GM18868 (cell line): ENCODE measurements around the gene LHPP.
A peak's percentile ranks its signal among the peaks of the same experiment; 100 is the strongest.

ENCODE experiments used
- ATAC-seq: cut with Tn5 transposase; IDR thresholded peaks from one replicate; pipeline ENCODE4 v1.9.1; 2021; ENCODE audit warnings: mild to moderate bottlenecking, moderate library complexity; ENCODE audit not compliant: unreplicated experiment

Gene LHPP

DNA sequence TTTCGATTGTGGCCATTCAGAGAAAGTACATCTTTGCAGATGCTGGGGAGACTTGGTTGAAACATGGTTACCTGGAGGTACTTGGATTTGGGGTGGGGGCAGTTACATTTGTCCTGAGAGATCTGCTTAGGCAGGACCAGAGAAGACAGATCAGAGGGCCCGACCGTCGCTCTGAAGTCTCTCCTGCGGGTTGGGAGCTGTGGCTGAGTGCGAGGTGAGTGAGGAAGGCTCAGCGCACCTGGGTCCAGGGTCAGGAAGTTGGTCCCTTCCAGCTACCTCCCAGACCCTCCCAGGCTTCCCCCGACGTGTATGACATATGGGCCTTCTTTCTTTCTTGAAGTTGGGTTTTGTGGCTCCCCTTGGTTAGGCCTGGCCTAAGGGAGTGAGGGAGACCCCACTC, 56.3 kb downstream of the LHPP start:
- no peak for ATAC-seq

DNA sequence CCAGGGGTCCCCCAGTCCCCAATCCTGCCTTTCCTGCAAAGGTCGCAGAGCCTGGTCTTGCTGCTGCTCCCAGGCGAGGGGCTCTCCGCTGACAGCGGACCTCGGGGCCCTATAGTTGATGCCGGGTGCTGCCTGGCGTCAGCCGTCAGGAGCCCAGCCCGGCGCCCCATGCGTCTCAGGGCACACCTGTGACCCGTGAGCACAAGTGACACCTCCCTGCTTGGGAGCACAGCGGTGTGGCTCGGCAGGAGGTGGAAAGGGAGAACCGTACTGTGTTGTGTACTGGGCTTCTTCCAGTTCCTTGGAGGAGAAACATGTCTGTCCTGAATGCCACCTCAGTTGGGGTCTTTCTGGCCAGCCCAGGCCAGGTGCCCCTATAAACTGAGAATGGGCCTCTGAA, 56.7 kb downstream of the LHPP start:
- no peak for ATAC-seq

DNA sequence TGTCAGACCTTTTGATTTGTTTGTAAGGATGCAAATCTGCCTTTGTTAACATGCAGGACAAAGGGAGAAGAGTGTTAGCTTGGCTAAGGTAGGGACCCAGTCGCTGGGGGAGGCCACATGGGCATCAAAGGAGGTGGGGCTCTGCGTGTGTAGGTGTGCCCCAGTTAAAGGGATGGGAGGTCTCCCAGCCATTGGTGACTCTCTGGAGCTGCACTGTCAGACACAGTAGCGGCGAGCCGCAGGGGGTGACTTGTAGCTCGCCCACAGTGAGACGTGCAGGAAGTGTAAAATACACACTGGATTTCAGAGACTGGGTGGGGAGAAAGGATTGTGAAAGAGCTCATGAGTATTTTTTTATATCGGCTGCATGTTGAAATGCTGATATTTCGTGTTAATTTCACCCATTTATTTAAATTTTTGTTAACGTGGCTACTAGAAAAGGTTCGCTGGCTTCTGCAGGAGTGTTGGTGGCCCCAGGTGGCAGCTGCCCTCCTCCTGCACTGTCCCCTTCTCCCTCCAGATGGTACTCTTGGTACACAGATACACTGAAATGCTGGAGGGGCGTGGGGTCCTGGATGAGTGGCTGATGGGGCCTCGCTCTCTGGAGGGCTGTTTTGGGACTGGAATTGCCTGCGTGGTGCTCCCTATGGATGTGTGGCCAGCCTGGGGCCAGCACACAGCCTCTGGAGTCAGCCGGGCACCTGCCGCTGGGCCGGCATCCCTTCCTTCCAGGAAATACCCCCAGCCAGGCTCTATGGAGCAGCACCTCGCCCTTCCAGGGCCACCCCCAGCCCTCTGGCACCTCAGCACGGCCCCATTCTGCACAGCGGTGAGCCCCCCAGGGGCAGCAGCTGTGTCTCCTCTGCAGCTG, 59.2 kb downstream of the LHPP start:
- no peak for ATAC-seq

DNA sequence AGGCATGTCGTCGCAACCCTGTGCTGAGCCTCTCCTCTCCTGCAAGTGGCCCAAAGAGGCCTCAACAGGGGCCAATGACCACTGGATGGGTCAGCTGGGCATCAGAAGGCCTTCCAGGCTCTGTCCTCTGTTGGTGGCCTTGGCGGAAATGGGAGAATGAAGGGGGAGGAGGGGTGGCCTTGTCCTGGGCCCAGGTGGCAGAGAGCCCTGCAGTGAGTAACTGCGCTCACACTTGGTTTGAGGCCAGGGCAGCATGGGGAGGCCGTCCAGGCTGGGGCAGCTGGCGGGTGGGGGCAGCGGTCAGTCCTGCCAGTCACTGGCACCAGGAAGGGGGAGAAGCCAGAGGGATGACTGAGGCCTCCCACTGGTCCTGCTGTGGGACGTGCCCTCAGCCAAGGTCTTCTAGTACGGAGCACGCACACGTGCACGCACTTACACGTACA, 59.8 kb downstream of the LHPP start:
- no peak for ATAC-seq

DNA sequence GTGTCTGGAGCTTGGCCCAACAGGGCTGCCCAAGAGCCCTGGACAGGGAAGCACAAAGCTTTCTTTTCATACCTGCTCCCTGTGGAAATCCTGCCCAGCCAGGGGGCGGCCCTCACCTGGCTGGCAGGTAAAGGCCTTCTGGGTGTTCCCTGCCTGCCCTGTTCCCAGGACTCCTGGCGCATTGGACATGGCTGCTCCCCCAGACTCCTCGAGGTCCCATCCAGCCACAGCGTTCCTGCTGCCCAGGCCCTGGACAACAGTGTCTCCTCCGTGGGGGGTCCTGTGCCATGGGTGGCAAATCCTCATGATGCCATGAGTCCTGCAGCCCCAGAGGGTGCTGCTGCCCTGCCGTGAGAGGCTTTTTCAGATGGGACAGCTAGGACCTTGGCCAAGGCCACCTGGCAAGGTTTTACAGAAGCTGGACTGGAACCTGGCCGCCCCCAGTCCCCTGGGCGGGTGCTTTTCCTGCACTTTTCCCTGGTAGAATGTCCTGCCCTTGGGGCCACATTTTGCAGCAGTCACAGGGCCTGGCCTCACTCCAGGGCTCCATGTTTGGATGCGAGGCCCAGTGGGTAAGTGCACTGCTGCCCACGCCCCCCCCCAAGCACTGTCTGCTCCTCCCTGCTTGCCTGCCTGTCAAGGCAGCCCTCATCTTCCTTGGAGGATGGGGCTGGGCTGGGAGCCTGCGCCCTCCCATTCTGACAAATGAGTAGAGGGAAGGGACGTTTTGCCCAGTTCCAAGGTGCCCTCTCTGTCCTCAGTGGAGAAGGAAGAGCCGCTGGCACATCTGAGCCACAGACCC, 60.7 kb downstream of the LHPP start:
- ATAC-seq = no peak

DNA sequence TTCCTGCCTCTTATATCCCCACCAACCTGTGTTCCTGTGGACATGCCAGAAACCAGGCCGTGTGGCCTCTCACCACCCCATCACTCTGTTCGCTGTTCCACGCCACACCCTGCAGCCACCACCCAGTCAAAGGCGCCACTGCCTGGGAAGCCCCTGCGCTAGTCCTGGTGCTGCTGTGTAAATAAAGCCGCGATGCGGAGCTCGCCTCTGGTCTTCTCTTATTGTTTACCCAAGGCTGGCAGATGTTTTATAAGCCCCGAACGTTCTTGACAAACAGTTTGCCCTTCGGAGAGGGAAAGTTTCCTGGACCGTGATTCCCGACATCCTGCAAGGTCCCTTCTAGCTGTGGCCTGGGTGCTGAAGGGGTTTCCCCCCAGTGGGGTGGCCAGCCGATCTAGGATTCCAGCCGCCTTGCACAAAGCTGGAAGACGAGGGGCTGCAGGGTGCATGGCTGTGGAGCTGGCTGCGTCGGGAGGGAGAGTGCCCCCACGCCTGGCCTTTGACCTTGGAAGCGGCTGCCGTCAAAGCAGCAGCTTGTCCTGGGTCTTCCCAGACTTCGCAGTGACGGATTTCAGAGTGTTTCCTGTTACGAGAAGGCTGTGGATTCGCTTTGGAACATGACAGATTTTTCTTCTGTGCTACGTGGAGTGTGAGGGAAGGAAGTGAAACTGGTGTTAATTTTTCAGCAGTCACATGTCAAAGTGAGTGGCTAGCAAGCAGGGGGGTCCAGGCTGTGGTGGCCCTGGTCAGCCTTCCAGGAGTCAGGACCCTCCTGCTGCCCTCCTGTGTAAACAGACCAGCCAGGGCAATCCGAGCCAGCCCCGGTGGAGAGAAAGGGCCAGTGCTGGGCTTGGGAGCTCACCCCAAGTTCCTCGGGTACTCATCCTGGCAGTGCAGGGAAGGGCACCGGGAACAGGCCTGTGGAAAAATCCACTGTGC, 61.6 kb downstream of the LHPP start:
- ATAC-seq = no peak

DNA sequence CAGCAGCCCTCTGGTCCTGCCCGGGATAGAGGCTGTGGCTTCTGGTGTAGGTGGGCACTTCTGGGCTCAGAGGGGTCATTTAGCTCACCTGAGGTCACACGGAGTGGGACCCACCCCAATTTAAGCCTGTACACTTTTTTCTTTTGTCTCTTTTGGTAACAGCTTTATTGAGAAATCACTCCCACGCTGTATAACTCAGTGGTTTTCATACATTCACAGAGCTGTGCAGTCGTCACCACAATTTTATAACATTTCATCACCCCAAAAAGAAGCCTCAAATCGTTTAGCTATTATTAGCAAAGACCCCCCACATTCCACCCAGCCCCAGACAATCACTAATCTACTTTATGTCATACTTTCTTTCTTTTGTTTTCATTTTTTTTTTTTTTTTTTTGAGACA, 62.3 kb downstream of the LHPP start:
- no peak for ATAC-seq

DNA sequence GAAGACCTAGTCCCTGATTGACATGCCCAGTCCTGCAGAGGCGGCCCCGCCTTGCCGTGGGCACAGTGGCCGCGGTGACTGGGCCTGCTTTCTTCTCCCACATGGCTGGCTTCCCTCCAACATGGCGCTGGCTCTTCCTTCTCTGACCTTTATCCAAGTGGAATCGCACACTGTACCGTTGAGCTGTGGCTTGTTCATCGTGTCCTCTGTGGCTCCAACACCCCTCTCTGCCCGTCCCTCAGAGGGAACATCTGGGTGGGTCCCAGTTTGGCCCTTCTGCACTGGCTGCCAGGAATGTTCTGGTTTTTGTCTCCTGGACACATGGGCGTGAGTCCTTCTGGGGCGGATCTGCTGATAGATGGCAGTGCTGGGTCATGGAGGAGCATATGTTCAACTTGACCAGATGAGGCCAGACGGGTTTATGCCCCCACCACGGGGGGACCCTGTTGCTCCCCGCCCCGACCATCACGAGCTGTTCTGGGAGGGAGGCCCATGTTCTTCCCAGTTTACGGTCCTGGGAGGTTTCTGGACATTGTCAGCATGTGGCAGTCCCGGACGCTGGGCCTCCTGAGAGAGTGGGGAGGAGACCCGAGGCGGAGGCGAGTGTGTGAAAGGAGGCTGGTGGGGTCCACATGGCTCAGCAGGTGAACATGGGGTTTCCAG, 63.5 kb downstream of the LHPP start:
- no peak for ATAC-seq

DNA sequence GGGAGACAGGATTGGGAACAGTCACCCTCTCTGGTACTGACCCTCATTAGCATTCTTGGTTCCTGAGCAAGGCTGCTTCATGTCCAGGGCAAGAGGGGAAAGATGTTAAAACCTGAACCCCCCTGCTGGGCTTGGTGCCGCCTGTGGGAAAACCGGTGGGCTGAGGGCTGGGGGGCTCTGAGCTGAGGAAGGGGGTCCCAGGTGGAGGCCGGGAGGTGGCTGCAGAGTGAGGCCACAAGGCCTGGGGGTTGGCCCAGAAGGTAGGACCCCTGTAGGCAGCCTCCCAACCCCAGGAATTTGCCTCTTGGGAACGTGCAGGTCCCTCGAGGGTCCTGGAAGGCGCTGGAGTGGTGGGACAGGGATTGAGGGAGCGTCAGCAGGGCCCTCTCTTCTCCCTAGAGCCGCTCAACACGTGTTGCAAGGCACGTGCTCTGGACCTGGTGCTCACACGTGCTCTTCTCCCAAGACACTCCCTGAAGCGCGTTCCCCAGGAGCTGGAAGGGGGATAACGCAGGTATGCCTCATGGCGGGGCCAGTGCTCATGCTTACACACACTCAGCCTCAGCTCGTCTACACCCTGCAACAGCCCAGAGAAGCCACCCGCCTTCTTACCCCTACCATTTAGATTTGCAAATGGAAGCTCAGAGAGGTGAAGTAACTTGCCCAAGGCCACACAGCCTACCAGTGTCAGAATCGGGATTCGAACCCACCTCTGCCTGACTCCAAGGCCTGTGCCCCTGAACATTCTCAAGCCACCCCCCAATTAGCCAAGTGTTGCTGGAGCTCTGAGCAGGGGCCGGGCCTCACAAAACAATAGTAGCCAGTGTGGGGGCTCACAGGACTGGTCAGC, 64.4 kb downstream of the LHPP start:
- no peak for ATAC-seq

DNA sequence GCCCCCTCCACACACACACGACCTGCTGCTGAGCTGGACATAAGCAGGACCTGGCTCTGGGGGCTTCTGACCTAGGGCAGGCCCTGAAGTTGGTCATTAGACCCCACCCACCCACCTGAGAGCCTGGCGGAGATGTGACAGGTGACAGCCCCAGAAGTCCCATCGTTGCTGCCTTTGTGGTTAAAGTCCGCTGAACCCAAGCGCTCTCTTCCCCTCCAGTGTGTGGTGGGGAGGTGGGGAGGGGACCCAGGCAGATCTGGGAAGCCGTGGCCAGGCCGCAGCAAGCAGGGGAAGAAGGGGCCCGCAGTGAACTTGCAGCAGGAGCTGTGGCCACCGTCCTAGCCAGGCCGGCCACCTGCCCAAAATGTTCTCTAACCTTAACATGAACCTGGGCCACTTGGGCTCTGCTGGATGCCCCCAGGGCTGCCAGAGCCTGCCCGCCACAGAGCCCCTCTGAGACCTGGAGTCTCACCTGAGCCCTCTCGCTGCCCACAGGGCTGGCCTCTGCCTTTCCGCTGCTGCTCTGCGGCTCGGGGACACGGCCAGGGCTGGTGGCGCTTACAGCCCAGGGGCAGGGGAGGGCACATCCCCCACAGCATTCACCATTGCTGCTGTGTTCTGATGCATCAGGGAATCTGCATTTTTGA, 65.1 kb downstream of the LHPP start:
- no peak for ATAC-seq

DNA sequence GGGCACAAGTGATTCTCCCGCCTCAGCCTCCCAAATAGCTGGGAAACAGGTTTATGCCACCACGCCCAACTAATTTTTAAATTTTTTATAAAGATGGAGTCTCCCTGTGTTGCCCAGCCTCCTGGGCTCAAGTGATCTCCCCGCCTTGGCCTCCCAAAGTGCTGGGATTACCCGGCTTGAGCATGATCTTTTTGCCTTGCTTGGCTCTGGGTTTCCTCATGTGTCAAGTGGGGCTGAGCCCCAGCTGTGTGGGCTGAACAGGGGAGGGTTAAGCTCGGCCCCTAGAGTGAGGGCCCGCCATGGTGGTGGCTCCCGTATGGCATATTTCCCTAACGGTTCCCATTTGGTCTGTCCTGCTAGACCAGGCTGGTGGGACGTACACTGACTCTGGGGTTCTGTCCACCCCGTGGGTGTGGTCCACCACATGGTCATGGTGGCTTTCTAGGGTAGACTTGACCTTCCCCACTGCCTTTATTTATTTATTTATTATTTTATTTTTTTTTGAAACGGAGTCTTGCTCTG, 66.3 kb downstream of the LHPP start:
- ATAC-seq = no peak

DNA sequence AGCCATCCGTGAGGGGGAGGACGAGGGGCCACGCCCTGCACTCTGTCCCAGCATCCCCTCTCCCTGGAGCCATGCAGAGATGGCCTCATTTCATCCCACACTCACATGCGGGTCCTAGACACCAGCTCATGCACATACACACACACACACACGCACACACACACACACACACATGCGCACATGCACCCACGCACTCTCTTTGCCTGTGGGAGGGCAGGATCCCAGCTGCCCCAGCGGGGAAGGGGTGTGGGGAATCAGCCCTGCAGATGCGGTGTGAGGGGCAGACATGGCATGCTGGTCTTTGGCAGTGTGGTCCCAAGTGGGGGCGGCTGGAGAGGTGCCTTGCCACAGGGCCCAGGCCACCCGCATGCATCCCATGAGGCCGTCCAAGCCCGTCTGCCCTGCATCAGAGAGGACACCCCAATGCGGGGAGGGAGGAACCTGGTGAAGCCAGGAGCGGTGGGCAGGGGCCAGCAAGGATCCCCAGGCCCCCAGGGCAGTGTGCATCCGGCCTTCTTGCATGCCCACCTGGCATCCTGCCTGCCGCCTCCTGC, 68.1 kb downstream of the LHPP start:
- no peak for ATAC-seq

DNA sequence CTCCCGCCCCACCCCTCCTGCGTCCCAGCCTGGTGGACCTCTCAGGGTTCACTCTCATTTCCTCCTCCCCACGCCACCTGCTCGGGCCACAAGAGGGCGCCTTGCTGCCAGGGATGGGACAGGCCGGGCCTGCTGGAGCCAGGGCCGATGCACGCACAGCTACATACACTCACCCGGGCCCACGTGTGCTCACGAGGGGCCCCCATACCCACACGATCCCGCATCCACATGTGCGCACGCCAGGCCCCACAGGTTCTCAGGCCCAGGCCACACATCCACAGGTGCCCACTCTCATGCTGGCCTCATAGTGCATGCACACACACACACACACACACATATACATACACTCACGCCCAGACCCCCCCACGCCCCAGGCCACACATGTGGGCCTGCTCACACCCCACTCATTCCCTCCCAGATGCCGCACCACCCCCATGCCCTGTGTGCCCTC, 68.6 kb downstream of the LHPP start:
- peak; percentile 84 for ATAC-seq

DNA sequence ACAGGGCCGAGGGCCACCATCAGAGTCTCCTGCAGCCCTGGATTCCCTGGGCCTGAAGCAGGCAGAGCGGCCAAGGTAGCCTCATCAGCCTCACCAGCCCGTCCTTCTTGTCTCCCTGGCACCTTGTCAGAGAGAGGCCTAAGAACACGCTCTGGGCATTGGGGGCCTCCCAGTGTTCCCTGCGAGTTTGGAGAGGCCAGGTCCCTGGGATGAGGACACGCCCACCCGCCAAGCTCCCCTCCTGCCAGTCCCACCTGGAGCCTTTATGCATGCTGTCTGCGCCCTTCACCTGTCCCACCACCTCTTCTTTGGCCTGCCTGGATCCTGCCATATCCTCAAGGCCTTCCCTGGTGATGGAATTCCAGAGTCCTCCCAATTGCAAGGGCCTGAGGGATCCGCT, 69.2 kb downstream of the LHPP start:
- ATAC-seq = no peak

DNA sequence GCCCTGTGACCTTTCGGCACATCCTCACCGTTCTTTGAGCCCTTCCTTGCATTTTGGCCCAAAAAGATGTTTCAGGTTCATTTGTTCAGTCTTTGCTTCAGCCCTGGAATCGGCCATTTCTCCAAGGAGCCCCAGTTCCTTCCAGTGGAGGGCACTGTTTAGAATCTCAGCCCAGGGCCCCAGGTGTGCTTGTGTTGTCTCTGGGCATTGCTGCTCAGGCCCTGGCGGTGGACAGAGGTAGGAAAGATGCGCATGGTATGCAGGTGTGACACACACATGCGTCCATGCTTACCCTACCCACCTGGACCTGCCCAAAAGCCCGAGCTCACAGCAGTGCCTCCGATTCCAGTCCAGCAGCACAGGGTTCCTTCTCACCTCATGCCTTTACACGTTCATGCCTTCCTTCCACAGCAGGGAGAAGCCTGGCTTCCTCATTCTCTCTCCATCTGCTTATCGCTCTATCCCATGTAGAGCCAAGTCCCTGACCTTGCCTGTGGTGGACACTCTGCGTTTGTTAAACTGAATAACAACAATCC, 70.6 kb downstream of the LHPP start:
- no peak for ATAC-seq

DNA sequence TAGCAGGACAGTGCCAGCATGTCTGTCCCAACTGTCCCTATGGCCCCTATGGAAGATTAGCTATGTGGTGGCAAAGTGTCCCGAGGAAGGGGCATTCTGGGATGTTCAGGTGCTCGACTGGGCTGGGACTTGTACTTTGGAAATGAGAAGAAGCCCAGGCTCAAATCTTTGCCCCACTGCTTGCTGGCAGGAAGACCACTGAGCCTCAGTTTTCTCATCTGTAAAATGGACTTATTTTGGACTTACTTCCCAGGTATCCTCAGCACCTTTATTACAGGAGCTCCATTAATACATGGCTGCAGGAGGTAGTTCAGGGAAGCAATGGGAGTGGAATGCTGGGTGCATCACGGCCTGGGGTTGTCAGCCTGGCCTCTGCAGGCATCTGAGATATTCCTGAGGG, 71.2 kb downstream of the LHPP start:
- ATAC-seq = no peak

DNA sequence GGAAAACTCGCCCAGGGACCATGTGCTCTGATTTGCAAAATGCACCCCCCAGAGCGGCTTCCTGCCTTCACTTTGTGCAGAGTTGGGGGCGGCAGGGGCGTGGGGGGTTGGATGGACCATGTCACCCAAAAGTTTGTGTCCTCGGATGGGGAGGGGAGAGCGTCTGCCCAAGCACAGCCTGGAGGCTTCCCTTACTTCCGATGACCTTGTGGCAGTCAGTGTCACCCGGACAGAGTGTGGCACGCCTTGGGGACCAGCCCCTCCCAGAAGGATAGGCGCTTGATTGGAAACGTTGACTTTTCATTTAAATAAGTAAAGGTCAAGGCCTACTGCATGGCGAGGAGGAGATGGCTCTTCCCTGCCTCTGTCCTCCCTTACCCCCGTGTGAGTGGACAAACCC, 71.6 kb downstream of the LHPP start:
- ATAC-seq = no peak

DNA sequence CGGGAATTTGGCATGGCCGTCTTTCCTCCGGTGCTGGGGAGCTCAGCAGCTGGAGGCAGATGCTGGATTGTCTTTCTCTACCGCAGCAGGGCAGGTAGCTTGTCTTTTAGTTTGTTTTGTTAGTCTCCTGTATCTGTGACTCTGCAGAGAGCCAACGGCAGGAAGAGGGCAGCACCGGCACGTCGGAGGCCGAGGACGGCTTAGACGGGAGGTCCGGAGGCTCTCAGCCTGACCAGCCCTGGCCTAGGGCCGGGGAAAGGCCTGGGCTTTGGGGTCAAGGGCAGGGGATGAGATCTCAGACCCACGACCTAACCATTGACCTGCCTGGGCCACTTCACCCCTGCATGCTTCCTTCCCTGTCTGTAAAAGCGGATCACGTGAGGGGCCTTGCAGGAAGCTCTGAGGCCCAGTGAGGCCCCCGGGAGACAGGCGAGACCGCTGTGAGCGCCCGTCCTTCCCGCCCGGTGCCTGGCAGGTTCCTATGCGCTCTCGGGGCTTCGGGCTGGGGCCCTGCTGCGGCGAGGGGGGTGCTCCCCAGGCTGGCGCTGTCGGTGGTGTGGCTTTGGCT, 72.7 kb downstream of the LHPP start:
- ATAC-seq = no peak
